Mesothelial cell of epicardium (in vitro differentiated cells): Measurements from ENCODE around the gene PSME1. TPM values are rescaled to one million over a fixed set of nuclear protein-coding genes. Genes with fewer than 3 reads are reported as not detected.

Source experiments
- DNase-seq, 2 experiments: peaks; one replicate each; pipeline ENCODE4 v3.0.0; 2021; ENCODE audit warnings: low spot score in 2 of 2; ENCODE audit not compliant: unreplicated experiment in 2 of 2
- H3K27ac Mint-ChIP-seq: 2 replicates; pipeline ENCODE4 v1.8.0; 2021; ENCODE audit warnings: mixed read lengths
- H3K27me3 Mint-ChIP-seq: 2 replicates; pipeline ENCODE4 v1.8.0; 2021; ENCODE audit warnings: low read depth, mixed read lengths
- H3K36me3 Mint-ChIP-seq: 2 replicates; pipeline ENCODE4 v1.8.0; 2021; ENCODE audit warnings: mixed read lengths
- H3K4me1 Mint-ChIP-seq: 2 replicates; pipeline ENCODE4 v1.8.0; 2021; ENCODE audit warnings: mixed read lengths
- H3K4me3 Mint-ChIP-seq: 2 replicates; pipeline ENCODE4 v1.8.0; 2021; ENCODE audit warnings: mild to moderate bottlenecking, moderate library complexity, mixed read lengths
- H3K9me3 Mint-ChIP-seq: 2 replicates; pipeline ENCODE4 v1.8.0; 2021; ENCODE audit warnings: mixed read lengths
- total RNA-seq: library from RNA; stranded (reverse); gene quantifications from 3 replicates; pipeline ENCODE4 v1.2.1, GENCODE V29; 2021
- TF ChIP-seq, protein P1 (sequence below): fragments of 200-600 bp; sonication (generic); IDR thresholded peaks from one replicate; pipeline ENCODE4 v1.5.0; 2021; ENCODE audit warnings: antibody characterized with exemption; ENCODE audit not compliant: unreplicated experiment

Gene PSME1
- total RNA-seq, 1 donor from 2014 or later: 148 TPM

DNA sequence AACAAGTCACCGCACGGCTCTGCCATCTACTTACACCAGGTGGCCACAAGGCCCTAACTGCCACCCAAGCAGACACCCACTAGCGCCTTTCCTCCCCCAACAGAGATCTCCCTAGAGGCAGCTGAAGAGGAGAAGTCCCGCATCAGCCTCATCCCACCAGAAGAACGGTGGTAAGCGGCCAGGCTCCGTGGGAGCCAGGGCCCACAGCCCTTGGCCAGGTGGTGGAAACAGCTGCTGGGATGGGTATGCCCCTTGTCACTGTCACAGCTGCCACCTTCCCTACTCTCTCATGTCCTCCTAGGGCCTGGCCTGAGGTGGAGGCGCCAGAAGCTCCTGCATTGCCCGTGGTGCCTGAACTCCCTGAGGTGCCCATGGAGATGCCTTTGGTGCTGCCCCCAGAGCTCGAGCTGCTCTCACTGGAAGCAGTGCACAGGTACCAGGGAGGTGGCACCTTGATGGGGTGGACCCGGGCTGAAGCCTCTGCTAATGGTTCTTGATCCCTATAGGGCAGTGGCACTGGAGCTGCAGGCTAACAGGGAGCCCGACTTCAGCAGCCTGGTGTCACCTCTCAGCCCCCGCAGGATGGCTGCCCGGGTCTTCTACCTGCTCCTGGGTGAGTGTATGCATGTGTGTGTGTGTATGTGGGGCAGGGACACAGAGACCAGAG, 43.4 kb downstream of the PSME1 start:
- H3K27me3 Mint-ChIP-seq: no peaks in the 10 kb centered on the region
- H3K4me3 Mint-ChIP-seq: no peak overlapping the region
- no peak for DNase-seq
- peaks cover 25% of the 10 kb centered on the region for H3K4me1 Mint-ChIP-seq
- peaks cover 28% of the 10 kb centered on the region for H3K36me3 Mint-ChIP-seq
- peak overlapping the region; percentile 88 for H3K27ac Mint-ChIP-seq
- TF ChIP-seq, protein P1, sequence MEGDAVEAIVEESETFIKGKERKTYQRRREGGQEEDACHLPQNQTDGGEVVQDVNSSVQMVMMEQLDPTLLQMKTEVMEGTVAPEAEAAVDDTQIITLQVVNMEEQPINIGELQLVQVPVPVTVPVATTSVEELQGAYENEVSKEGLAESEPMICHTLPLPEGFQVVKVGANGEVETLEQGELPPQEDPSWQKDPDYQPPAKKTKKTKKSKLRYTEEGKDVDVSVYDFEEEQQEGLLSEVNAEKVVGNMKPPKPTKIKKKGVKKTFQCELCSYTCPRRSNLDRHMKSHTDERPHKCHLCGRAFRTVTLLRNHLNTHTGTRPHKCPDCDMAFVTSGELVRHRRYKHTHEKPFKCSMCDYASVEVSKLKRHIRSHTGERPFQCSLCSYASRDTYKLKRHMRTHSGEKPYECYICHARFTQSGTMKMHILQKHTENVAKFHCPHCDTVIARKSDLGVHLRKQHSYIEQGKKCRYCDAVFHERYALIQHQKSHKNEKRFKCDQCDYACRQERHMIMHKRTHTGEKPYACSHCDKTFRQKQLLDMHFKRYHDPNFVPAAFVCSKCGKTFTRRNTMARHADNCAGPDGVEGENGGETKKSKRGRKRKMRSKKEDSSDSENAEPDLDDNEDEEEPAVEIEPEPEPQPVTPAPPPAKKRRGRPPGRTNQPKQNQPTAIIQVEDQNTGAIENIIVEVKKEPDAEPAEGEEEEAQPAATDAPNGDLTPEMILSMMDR: no peak
- no peaks in the 10 kb centered on the region for H3K9me3 Mint-ChIP-seq

DNA sequence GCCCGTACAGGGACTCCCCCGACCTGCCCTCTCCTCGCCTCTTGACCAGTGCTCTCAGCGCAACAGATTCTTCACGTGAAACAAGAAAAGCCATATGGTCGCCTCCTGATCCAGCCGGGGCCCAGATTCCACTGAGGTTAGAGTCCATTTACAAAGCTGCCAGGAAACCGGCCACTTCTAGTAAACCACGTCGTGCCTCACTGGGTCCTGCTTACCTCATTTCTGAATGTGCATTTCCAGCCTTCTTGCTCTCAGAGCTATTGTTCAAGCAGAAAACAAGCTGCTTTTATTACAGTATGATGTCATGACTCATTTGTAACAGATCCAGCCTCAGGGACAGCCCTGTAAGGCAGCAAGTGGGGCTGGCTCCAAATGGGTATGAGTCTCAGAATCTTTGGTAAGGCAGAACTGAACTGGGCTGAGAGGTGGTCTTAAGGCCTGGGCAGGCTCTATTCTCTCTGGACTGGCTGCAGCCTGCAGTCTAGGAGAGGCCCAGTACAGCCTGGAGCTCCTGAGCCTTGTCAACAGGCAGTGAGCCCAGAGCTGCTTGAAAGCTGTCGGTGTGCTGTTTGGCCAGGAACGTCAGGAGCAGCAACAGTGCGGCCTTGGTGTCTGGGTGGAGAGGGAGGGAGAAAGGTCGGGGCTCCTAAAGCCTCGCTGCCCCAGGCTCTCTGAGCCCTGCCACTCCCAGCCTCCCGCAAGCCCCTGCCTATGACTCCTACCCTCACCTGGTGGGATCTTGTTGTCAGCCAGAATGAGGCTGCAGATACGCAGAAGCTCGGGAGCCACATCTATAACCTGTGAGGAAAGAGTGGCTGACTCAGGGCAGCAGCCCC, 44.2 kb downstream of the PSME1 start:
- Mint-ChIP-seq H3K9me3 (no peaks in the 10 kb centered on the region), H3K36me3 (peaks cover 22% of the 10 kb centered on the region), H3K27ac (peak overlapping the region; percentile 88), H3K4me3 (no peak overlapping the region), H3K4me1 (peaks cover 17% of the 10 kb centered on the region), H3K27me3 (no peaks in the 10 kb centered on the region)
- DNase-seq: no peak
- TF ChIP-seq, protein P1: no peak

DNA sequence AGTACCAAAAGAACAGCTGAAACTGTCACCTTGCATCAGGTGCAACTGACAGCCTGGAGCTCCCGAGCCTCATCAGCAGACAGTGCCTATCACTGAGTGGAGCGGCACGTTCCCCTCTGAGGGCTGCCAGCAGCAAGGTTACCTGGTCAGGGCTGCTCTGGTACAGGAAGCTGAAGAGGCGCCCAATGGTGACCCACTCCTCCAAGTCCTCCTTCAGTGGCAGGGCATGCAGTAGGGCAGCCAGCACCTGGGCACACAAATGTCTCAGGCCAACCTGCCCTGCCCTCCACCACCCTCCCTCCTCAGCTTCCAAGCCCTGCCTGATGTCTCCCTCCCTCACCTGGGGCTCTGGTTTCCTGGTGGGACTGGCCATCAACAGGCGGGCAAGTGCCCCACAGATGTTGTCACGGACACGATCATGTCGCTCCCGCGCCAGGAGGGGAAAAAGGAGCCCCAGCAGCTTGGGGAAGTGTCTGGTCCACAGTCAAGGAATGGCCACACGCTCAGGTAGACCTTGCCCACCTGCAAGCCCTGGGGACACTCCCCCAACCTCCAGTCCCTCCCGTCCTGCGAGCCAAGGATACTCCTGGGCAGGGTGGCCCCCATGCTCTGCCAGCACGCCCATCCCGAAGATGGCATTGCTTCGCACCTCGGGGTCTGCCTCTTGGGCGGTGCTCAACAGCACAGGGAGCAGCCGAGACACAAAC, 45.5 kb downstream of the PSME1 start:
- DNase-seq: no peak

DNA sequence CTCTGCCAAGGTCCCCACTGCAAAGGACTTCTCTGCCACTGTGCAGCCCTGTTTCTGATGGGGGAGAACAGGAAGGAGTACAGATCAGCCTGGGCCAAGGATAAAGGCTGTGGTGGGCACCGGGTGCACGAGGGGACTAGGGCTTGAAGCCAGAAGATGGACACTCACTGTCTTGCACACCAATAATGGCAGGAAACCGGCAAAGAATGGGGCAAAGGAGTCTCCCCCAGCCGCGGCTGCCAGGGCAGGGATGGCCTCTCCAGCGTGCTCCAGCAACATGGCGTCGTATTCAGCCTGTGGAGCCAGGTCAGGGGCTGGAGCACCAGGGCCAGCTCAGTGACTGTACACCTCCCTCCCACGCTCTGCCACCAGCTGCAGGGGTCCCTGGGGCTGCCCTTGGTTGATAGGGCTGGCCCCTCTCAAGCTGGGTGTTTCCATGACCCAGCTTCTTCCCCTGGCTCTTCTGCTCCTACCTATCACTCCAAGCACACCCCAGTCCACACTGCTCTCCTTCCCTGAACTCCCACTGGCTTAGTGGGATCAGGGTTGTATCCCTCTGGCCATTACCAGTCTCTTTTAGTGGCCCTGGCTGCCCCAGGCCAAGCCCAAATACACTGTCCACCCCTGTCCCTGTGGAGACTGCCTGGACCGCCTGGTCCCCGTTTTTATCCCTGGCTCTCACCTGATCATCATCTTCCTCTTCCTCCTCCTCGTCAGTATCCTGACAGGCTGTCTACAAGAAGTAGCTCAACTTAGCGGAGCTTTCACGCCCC, 46.3 kb downstream of the PSME1 start:
- TF ChIP-seq, protein P1: no peak
- DNase-seq: no peak
- H3K27ac Mint-ChIP-seq: peak overlapping the region; percentile 73
- no peaks in the 10 kb centered on the region for H3K9me3 Mint-ChIP-seq
- peaks cover 16% of the 10 kb centered on the region for H3K36me3 Mint-ChIP-seq
- H3K27me3 Mint-ChIP-seq: no peaks in the 10 kb centered on the region
- peaks cover 13% of the 10 kb centered on the region for H3K4me1 Mint-ChIP-seq
- H3K4me3 Mint-ChIP-seq: no peak overlapping the region

More for the DNA sequence above, 45.5 kb downstream of the PSME1 start:
- TF ChIP-seq, protein P1: no peak
- no peaks in the 10 kb centered on the region for H3K9me3 Mint-ChIP-seq
- H3K4me1 Mint-ChIP-seq: peaks cover 14% of the 10 kb centered on the region
- peak overlapping the region; percentile 73 for H3K27ac Mint-ChIP-seq
- peaks cover 21% of the 10 kb centered on the region for H3K36me3 Mint-ChIP-seq
- H3K4me3 Mint-ChIP-seq: no peak overlapping the region
- H3K27me3 Mint-ChIP-seq: no peaks in the 10 kb centered on the region

DNA sequence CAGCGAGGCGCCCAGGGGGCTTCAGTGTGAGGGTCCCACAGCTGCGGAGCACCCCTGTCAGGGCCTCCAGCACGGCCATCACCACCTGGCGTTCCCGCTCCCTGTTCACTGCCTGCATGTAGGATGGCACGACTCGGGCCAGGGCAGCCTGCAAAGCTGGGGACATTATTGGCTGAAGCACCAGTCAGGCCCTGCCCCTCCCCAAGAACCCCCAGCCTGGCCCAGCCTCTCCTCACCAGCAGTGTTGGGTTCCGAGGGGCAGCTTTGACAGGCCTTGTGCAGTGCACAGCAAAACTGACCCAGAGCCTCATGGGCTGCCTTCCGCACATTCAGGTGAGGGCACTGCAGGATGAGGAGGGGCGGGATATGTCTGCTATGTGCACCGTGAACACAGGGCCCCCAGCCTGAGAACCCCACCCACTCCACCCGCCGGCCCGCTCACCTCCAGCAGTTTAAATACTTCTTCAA, 47.1 kb downstream of the PSME1 start:
- TF ChIP-seq, protein P1: no peak
- Mint-ChIP-seq H3K27me3 (no peaks in the 10 kb centered on the region), H3K36me3 (peaks cover 14% of the 10 kb centered on the region), H3K9me3 (no peaks in the 10 kb centered on the region), H3K4me3 (no peak overlapping the region), H3K4me1 (peaks cover 16% of the 10 kb centered on the region), H3K27ac (peak overlapping the region; percentile 73)
- DNase-seq: no peak
